CD14-positive monocyte (primary cell): ENCODE data around the gene XPR1. TPM values are rescaled to one million over a fixed set of nuclear protein-coding genes. Genes with fewer than 3 reads are reported as not detected.

ENCODE experiments used
- DNase-seq, 3 donors: peaks; one replicate each; pipeline ENCODE4 v3.0.0-alpha.2; 2011 to 2022
- H2AFZ ChIP-seq: 2 replicates; pipeline ENCODE4 v1.6.0; 2012; ENCODE audit warnings: mild to moderate bottlenecking, low read depth, low read length, inconsistent platforms; ENCODE audit not compliant: insufficient read depth, poor library complexity, severe bottlenecking
- H3K27ac ChIP-seq, 2 donors: 1 replicate in 1 of 2; 2 replicates in 1 of 2; pipeline ENCODE4 v1.5.1; 2012 to 2013; ENCODE audit warnings: low read length in 2 of 2, control low read depth in 1 of 2, inconsistent platforms in 1 of 2, low read depth in 1 of 2, mild to moderate bottlenecking in 1 of 2
- H3K27me3 ChIP-seq, 2 donors: one replicate each; pipeline versions ENCODE4 v1.6.0 to v1.6.1; 2011 to 2013; ENCODE audit warnings: low read length in 2 of 2; ENCODE audit not compliant: control insufficient read depth in 2 of 2, insufficient read depth in 2 of 2
- H3K36me3 ChIP-seq, 2 donors: replicated peaks in 1 of 2; 1 replicate in 1 of 2; 2 replicates in 1 of 2; pipeline versions ENCODE4 v1.5.1 to v1.6.1; 2012 to 2013; ENCODE audit warnings: low read length in 2 of 2, control low read depth in 1 of 2, inconsistent platforms in 1 of 2, mild to moderate bottlenecking in 1 of 2; ENCODE audit not compliant: insufficient read depth in 2 of 2, control insufficient read depth in 1 of 2
- H3K4me1 ChIP-seq, 2 donors: 1 replicate in 1 of 2; 2 replicates in 1 of 2; pipeline versions ENCODE4 v1.5.1 to v1.6.1; 2012 to 2013; ENCODE audit warnings: low read length in 2 of 2, control low read depth in 1 of 2, inconsistent platforms in 1 of 2, mild to moderate bottlenecking in 1 of 2, moderate library complexity in 1 of 2; ENCODE audit not compliant: insufficient read depth in 2 of 2, control insufficient read depth in 1 of 2
- H3K4me2 ChIP-seq: replicated peaks from 2 replicates; pipeline ENCODE3; 2012; ENCODE audit warnings: low read length, moderate library complexity, mild to moderate bottlenecking; ENCODE audit not compliant: poor library complexity, severe bottlenecking; ENCODE audit errors: extremely low read depth
- H3K4me3 ChIP-seq, 3 experiments: fragments of 200-600 bp in 1 of 3; sonication (generic) in 1 of 3; replicated peaks in 1 of 3; 1 replicate in 2 of 3; 2 replicates in 1 of 3; pipeline ENCODE4 v1.5.1; 2011 to 2013; ENCODE audit warnings: low read length in 3 of 3, mild to moderate bottlenecking in 3 of 3, control low read depth in 2 of 3, low read depth in 2 of 3, inconsistent platforms in 1 of 3, moderate library complexity in 1 of 3
- H3K79me2 ChIP-seq: 2 replicates; pipeline ENCODE4 v1.6.0; 2012; ENCODE audit warnings: mild to moderate bottlenecking, control low read depth, inconsistent platforms, low read length, moderate library complexity; ENCODE audit not compliant: insufficient read depth
- H3K9ac ChIP-seq: 2 replicates; pipeline ENCODE4 v1.6.0; 2017; ENCODE audit warnings: low read length, mild to moderate bottlenecking; ENCODE audit not compliant: insufficient read depth, poor library complexity, severe bottlenecking
- H3K9me3 ChIP-seq, 2 donors: replicated peaks in 1 of 2; 1 replicate in 1 of 2; 2 replicates in 1 of 2; pipeline versions ENCODE4 v1.5.1 to v1.6.1; 2012 to 2013; ENCODE audit warnings: low read length in 2 of 2, control low read depth in 1 of 2; ENCODE audit not compliant: control insufficient read depth in 1 of 2, insufficient read depth in 1 of 2
- H4K20me1 ChIP-seq: 2 replicates; pipeline ENCODE4 v1.6.0; 2012; ENCODE audit warnings: mild to moderate bottlenecking, low read length, control low read depth, moderate library complexity; ENCODE audit not compliant: insufficient read depth
- H3K27ac Mint-ChIP-seq, 7 donors: one replicate each; pipeline ENCODE4 v1.8.0; 2020; ENCODE audit warnings: mild to moderate bottlenecking in 7 of 7, mixed read lengths in 7 of 7, moderate library complexity in 6 of 7, inconsistent platforms in 2 of 7
- H3K27me3 Mint-ChIP-seq, 3 donors: one replicate each; pipeline ENCODE4 v1.8.0; 2021 to 2022; ENCODE audit warnings: low read depth in 3 of 3, mild to moderate bottlenecking in 3 of 3, mixed read lengths in 3 of 3, moderate library complexity in 3 of 3, inconsistent platforms in 1 of 3
- H3K36me3 Mint-ChIP-seq, 2 donors: one replicate each; pipeline ENCODE4 v1.8.0; 2020; ENCODE audit warnings: mixed read lengths in 2 of 2, inconsistent platforms in 1 of 2, mild to moderate bottlenecking in 1 of 2
- H3K4me1 Mint-ChIP-seq: one replicate; pipeline ENCODE4 v1.8.0; 2020; ENCODE audit warnings: mild to moderate bottlenecking, mixed read lengths
- H3K4me3 Mint-ChIP-seq, 2 donors: one replicate each; pipeline ENCODE4 v1.8.0; 2020; ENCODE audit warnings: mild to moderate bottlenecking in 2 of 2, mixed read lengths in 2 of 2, moderate library complexity in 1 of 2
- H3K9me3 Mint-ChIP-seq, 7 donors: one replicate each; pipeline ENCODE4 v1.8.0; 2020 to 2022; ENCODE audit warnings: mixed read lengths in 7 of 7, mild to moderate bottlenecking in 6 of 7, moderate library complexity in 6 of 7, inconsistent platforms in 2 of 7
- CTCF ChIP-seq: fragments of 200-600 bp; IDR thresholded peaks from one replicate; pipeline ENCODE4 v1.8.0; 2022; ENCODE audit warnings: antibody characterized with exemption, mild to moderate bottlenecking
- WGBS: methylation state at CpG from one replicate; pipeline ENCODE4 v1.1.5; 2013; ENCODE audit warnings: missing lambda C conversion rate; ENCODE audit not compliant: insufficient coverage; 5-methylcytosine and 5-hydroxymethylcytosine counted together
- intact Hi-C, 2 donors: fragments of 100-400 bp; cut with micrococcal nuclease; formaldehyde crosslinking; loops; one replicate each; pipeline versions ENCODE4 v1.15.0 to v1.15.1; 2023
- polyA plus RNA-seq, 3 donors: library from polyadenylated mRNA; depleted of rRNA in 1 of 3; unstranded in 2 of 3; stranded (reverse) in 1 of 3; fragments of 300-500 nt in 2 of 3; fragments of >200 nt in 1 of 3; fragmentation: Illumina TruSeq in 2 of 3; gene quantifications; 1 replicate in 2 of 3; 2 replicates in 1 of 3; pipeline ENCODE4 v1.2.3, GENCODE V29; 2012 to 2021

The XPR1 gene
- polyA plus RNA-seq, 3 donors, result 4.7 to 12.5 (median 8.7) TPM

- Histone ChIP-seq H3K36me3 (no peaks in the 10 kb centered on the region), H3K4me3 (no peak overlapping the region), H3K4me1 (no peaks in the 10 kb centered on the region), H2AFZ (no peak overlapping the region), H4K20me1 (no peaks in the 10 kb centered on the region), H3K9ac (no peak overlapping the region), H3K27me3 (no peaks in the 10 kb centered on the region), H3K27ac (no peak overlapping the region), H3K9me3 (peaks cover 3 to 6% of the 10 kb centered on the region in 2 donors), H3K79me2 (no peaks in the 10 kb centered on the region), H3K4me2 (no peak overlapping the region)
- TF ChIP-seq CTCF, result no peak
- no peaks in the 10 kb centered on the region for H3K4me1 Mint-ChIP-seq
- 80% methylated on average over 1 of the region's 2 CpGs for WGBS
- DNase-seq, result no peak
- peaks cover 3 to 5% (median 3%) of the 10 kb centered on the region in 3 donors for H3K27me3 Mint-ChIP-seq
- intact Hi-C loops, result no loop called here
- no peaks in the 10 kb centered on the region for H3K36me3 Mint-ChIP-seq
- H3K4me3 Mint-ChIP-seq, result no peak overlapping the region
- H3K9me3 Mint-ChIP-seq, result peaks cover 0 to 17% (median 8%) of the 10 kb centered on the region in 7 donors
- no peak overlapping the region for H3K27ac Mint-ChIP-seq
Observed at GRCh38 chr1:180588121-180588520, 43.7 kb upstream of the XPR1 start.

DNA sequence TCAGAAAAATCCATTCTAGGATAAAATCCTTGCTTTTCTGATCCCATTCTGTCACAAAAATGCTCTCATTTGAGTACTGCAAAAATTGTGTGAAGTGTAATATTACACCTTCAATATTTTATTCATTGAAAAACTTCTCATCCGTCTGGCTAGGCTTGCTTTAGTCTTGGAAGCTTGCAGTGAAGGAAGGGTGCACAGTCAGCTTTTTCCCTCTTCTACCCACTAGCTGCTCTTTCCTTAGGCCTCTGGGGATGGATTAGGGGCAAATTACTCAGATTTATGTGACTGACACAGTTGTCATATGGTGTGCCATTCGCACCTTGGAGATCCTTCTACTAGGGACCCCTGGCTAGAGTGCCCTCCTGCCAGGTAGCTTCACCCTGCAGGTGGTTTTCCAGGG, 40.9 kb upstream of the XPR1 start:
- no peak for TF ChIP-seq CTCF
- no peaks in the 10 kb centered on the region for H3K36me3 Mint-ChIP-seq
- no peaks in the 10 kb centered on the region for H3K36me3 ChIP-seq
- intact Hi-C loops, result no loop called here
- peaks cover 0 to 12% (median 8%) of the 10 kb centered on the region in 7 donors for H3K9me3 Mint-ChIP-seq
- H3K9me3 ChIP-seq, result peaks cover 3 to 6% of the 10 kb centered on the region in 2 donors
- no peak overlapping the region for H2AFZ ChIP-seq
- no peak overlapping the region for H3K4me3 Mint-ChIP-seq
- H3K27me3 ChIP-seq, result no peaks in the 10 kb centered on the region
- no peak overlapping the region for H3K4me2 ChIP-seq
- H3K4me1 Mint-ChIP-seq, result no peaks in the 10 kb centered on the region
- H3K27ac Mint-ChIP-seq, result no peak overlapping the region
- no peak overlapping the region for H3K27ac ChIP-seq
- WGBS, result 100% methylated on average over 1 of the region's 2 CpGs
- H3K4me1 ChIP-seq, result no peaks in the 10 kb centered on the region
- H3K9ac ChIP-seq, result no peak overlapping the region
- no peak for DNase-seq
- H3K4me3 ChIP-seq, result no peak overlapping the region
- H3K27me3 Mint-ChIP-seq, result peaks cover 3 to 6% (median 4%) of the 10 kb centered on the region in 3 donors
- no peaks in the 10 kb centered on the region for H4K20me1 ChIP-seq
- no peaks in the 10 kb centered on the region for H3K79me2 ChIP-seq
